Activated CD8-positive, alpha-beta memory T cell treated with anti-CD3 and anti-CD28 coated beads for 36 hours (primary cell): ENCODE measurements around the gene FHAD1. TPM values are rescaled to one million over a fixed set of nuclear protein-coding genes. Genes with fewer than 3 reads are reported as not detected.

Experiments used
- CTCF ChIA-PET: fragments of 350-600 bp; sonication (Branson Sonifier 250); formaldehyde crosslinking; loops from one replicate; lab custom pipeline; 2021; ENCODE audit warnings: antibody characterized with exemption; lab: Charles Lee
- POLR2A ChIA-PET: fragments of 350-600 bp; sonication (Branson Sonifier 250); formaldehyde crosslinking; loops from one replicate; lab custom pipeline; 2021; ENCODE audit warnings: antibody characterized with exemption; lab: Charles Lee
- total RNA-seq, 2 experiments: library from RNA; stranded (reverse); gene quantifications; one replicate each; pipeline ENCODE4 v1.2.3, GENCODE V29; 2021

The FHAD1 gene
- total RNA-seq, 2 experiments from 2014 or later, result 0.38 TPM; not detected in 1

- ChIA-PET CTCF (interaction anchor here (2.7 kb wide), 1 partner anchor 21 kb away, joined by 8 read pairs; no protein-coding TSS in a partner anchor), POLR2A (interaction anchor here (0.5 to 1.0 kb wide), 2 partner anchors 87 to 115 kb away, joined by 3 to 4 read pairs; no protein-coding TSS in a partner anchor)
These were observed 163.8 kb downstream of the FHAD1 start for GRCh38 chr1:15410884-15411245.

DNA sequence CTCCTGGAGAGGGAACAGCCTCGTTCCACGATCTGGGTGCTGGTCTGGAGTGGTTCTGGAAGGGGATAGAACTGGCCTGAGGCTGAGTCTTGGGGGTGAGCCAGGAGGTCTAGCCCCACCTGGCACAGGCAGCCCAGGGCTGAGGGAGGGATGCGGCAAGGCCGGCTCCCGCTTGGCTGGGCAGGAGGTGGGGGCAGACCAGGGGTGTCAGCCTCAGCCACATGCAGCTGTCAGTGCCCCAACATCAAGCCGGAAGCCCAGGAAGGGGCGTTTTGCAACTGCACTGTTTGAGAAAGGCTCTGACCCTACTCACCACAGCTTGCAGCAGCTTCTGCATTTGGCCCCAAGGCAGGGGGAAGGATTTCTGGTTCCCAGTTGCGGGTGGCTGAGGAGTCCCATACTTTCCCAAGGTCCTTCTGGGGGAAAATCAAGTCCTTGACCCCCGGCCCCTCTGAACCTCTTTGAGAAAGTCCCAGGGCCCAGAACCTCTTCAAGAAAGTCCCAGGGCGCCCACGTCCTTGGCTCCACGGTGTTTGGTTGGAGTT is 164.6 kb downstream of the FHAD1 start:
- CTCF ChIA-PET, result interaction anchor here (0.7 to 2.7 kb wide), 6 partner anchors 20 to 115 kb away, joined by 3 to 8 read pairs (median 4); partner anchors contain the start of gene DNAJC16
- POLR2A ChIA-PET, result interaction anchor here (0.6 to 1.6 kb wide), 2 partner anchors 20 to 25 kb away, joined by 3 read pairs; no protein-coding TSS in a partner anchor

DNA sequence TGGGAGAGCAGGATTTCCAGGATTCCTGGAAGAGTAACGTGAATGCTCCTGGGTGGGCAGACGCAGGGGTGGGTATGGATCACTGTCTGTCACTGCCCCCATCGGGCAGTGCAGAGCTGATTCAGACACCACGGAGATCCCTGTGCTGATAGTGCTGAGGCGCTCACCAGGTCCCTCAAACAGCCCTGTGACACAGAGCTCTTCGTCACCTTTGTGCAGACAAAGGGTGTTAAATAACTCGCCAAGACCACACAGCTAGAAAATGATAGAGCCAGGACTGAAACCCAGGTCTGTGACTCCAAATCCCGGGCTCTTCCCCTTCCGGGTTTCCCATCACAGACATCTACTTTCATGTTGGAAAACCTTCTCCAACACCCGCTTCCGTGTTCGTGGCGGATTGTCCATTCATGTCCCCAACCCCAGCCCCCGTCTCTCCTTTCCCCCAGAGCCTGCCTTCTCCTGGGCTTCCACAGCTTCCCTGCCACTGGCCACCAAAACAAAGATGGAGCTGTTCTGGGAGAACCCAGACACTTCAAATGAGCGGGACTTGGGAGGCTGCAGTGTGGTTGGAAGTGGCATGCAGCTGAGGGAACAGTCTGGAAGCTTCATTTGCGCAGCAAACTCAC is 165.3 kb downstream of the FHAD1 start:
- ChIA-PET POLR2A (interaction anchor here (1.6 kb wide), 1 partner anchor 19 kb away, joined by 3 read pairs; no protein-coding TSS in a partner anchor), CTCF (interaction anchor here (0.7 to 2.7 kb wide), 6 partner anchors 19 to 115 kb away, joined by 3 to 8 read pairs (median 4); partner anchors contain the start of gene DNAJC16)

GRCh38 chr1:15412843-15413242 is 165.8 kb downstream of the FHAD1 start:
- CTCF ChIA-PET, result interaction anchor here (0.7 to 2.7 kb wide), 6 partner anchors 19 to 114 kb away, joined by 3 to 8 read pairs (median 4); partner anchors contain the start of gene DNAJC16
- POLR2A ChIA-PET, result interaction anchor here (1.6 kb wide), 1 partner anchor 19 kb away, joined by 3 read pairs; no protein-coding TSS in a partner anchor

- POLR2A ChIA-PET, result no interaction called here
- CTCF ChIA-PET, result no interaction called here
These were observed 166.8 kb downstream of the FHAD1 start for GRCh38 chr1:15413563-15414444.

DNA sequence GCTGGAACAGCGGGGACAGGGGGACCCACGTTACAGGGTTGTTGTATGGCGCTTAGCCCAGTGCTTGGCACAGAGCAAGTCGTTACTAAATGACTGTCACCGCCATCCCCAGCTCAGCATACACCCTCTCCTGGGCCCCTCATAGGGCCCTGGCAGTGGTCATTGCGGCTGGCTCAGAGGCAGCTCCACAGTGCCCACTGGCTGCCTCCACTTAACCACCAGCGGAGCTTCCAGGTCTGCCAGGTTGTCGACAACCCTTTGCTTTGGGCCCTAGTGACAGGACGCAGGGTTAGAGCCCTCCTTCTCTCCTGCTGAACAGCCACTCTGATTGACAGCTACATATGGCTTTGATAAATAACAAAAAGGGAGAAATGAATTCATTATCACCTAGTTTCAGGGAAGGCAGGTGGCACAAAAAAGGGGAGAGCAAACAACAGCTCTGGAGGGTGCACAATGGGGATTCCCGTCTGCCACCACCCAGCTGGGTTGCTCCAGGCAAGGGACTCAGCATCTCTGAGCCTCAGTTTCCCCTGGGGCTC is 167.5 kb downstream of the FHAD1 start:
- CTCF ChIA-PET, result no interaction called here
- POLR2A ChIA-PET, result no interaction called here

DNA sequence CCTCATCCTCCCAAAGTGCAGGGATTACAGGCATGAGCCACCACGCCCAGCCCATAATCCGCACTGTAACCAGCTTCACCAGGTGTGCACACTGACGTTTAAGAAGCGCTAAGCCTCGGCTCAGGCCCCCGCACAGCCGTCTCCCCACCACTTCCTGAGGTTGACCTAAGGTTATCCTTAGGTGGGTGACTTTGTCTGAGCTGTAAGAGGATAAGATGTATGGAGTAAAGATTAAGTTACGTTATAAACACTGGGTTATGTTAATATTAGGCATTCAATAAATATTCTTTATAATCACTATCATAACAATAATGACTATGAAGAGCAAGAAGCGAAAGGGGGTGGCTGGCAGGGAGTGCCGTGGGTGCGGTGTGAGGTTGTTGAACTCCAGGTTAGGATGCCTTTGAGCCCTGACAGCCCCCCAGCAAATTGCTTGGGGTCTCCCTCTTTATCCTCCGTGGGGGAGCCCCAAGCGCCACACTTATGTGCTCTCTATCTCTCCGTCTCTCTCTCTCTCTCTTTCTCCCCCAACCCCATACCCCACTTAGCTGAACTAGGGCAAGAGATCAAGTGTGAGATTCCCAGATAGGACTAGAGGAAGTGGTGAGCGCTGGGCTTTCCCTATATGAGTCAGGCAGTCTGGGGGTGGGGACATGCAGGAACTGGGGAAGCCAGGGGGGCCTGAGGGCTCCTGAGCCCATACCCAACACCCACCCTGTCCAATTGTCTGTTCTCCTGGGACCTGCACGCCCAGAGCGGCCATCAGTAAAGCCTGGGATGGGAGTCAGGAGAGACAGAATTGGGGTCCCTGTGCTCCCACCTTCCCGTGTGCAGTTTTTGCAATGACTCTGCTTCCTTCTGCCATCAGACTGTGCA is 170.3 kb downstream of the FHAD1 start:
- ChIA-PET CTCF (interaction anchor here (1.9 kb wide), 2 partner anchors 14 to 113 kb away, joined by 4 to 9 read pairs; no protein-coding TSS in a partner anchor), POLR2A (no interaction called here)

DNA sequence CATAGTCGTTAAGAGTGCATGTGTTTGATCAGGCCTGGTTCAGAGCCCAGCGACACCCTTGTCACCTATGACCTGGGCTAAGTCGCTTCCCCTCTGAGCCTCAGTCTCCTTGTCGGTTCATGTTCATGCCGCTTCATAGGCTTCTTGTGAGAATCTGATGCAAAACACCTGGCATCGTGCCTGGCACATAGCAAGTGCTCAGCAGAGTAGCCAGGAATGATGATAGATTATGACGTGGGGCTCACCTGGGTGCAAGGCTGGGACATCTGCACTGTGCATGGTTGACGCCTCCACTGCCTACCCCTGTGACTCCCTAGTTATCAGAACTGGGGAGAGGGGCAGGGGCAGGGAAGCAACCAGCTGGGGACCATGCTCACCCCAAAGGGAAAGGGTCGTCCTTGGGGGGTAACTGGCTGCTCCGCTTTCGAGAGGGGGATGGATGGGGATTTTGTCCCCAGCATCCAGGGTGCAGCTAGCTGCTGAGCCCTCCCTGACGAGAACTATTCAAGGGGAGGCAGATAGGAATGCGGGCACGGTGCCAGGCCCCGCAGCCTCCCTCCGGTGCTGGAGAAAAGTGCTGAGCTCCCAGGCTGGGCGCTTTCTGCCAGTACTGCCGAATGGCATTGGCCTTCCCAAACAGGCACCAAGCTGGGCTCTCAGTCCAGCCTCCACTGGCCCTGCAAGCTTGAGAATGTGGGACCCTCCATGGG is 171.9 kb downstream of the FHAD1 start:
- CTCF ChIA-PET, result interaction anchor here (1.3 kb wide), 1 partner anchor 77 kb away, joined by 3 read pairs; no protein-coding TSS in a partner anchor
- POLR2A ChIA-PET, result no interaction called here

GRCh38 chr1:15420853-15421465 is 173.9 kb downstream of the FHAD1 start:
- ChIA-PET POLR2A (no interaction called here), CTCF (no interaction called here)

GRCh38 chr1:15422871-15423270 is 175.8 kb downstream of the FHAD1 start:
- POLR2A ChIA-PET, result no interaction called here
- CTCF ChIA-PET, result interaction anchor here (0.6 kb wide), 1 partner anchor 33 kb away, joined by 4 read pairs; no protein-coding TSS in a partner anchor

DNA sequence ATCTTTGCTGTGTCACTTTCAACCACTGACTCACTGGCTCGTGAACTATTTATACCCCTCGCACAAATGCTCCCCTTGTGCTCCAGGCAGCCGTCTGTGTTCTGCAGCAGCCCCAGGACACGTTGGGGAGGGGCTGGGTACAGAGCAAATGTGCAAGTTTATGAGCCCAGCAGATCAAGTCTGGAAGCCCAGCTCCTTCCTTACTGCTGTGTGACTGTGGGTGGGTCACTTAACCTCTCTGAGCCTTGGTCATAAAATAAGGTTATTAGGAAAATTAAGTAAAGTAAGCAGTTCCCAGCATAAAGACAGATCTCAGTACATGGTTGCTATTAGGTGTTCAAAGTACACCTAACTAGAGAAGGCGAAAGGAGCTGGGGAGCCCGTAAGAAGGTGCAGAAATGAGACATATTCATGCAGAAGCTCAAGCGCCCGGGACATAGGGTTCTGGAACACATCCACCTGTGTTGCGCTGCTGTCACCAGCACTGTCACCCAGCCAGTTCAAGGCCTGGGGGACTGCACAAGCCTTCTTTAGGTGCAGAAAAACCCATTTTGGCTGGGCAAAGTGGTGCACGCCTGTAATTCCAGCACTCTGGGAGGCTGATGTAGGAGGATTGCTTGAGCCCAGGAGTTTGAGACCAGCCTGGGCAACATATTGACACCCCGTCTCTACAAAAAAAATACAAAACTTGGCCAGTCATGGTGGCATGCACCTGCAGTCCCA is 176.5 kb downstream of the FHAD1 start:
- ChIA-PET CTCF (interaction anchor here (0.6 kb wide), 1 partner anchor 33 kb away, joined by 4 read pairs; no protein-coding TSS in a partner anchor), POLR2A (interaction anchor here (0.6 kb wide), 1 partner anchor 172 kb away, joined by 4 read pairs; no protein-coding TSS in a partner anchor)

DNA sequence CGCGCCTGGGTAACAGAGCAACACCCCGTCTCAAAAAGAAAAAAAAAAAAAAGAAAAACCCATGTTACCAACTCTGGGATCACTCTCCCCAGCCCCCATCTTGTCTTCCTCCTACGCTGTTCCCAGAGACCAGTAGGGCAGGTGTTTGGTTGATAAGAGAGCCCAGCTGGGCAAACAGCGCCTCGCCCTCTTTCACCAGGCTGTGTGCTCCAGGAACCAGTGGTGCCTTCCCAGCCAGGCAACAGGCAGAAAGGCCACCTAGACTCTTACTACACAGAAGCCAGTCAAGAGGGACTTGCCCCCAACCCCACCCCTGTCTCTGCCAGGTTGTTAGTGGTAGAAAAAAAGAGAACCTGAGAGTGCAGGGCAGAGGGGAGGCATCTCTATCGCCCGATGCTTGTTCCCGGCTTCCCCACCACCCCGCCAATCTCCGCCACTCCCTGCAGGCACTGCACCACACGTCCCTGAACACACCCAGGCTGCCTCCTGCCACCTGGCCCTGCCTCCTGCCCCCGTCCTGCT is 177.2 kb downstream of the FHAD1 start:
- POLR2A ChIA-PET, result interaction anchor here (0.6 to 0.7 kb wide), 2 partner anchors 113 to 173 kb away, joined by 4 to 5 read pairs; no protein-coding TSS in a partner anchor

DNA sequence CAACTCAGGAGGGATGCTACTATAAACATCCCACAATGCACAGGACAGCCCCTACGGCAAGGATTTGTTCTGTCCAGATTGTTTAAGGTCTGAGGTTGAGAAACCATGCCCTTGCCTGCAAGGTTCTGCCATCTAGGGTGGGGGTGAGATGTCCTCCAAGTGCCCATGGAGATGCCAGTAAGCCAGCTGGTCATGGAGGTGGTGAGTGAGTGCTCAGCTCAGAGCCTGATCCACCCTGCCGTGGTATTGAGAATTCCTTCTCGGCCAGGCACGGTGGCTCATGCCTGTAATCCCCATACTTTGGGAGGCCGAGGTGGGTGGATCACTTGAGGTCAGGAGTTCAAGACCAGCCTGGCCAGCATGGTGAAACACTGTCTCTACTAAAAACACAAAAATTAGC is 178.0 kb downstream of the FHAD1 start:
- CTCF ChIA-PET, result interaction anchor here (1.1 to 1.7 kb wide), 2 partner anchors 101 to 120 kb away, joined by 3 to 5 read pairs; no protein-coding TSS in a partner anchor
- POLR2A ChIA-PET, result no interaction called here

More for the DNA sequence above, 177.2 kb downstream of the FHAD1 start:
- CTCF ChIA-PET, result no interaction called here

DNA sequence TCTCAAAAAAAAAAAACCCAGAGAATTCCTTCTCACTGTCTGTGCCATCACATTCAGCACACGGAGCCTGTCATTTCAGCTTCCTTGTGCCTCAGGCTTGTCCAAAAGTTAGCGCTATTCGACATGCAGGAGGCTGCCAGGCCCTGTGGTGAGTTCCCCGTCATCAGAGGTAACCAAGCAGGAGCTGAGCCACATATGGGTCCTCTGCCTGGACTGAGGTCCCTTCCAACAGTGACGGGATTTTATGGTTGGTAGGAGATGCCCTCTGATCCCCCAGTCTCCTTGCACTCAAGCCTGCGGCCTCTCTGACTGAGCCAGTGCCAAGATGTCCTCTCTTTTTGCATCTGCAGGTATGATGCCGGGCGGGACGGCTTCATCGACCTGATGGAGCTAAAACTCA is 178.5 kb downstream of the FHAD1 start:
- ChIA-PET CTCF (interaction anchor here (1.1 to 1.7 kb wide), 3 partner anchors 83 to 120 kb away, joined by 3 to 5 read pairs (median 3); no protein-coding TSS in a partner anchor), POLR2A (no interaction called here)

DNA sequence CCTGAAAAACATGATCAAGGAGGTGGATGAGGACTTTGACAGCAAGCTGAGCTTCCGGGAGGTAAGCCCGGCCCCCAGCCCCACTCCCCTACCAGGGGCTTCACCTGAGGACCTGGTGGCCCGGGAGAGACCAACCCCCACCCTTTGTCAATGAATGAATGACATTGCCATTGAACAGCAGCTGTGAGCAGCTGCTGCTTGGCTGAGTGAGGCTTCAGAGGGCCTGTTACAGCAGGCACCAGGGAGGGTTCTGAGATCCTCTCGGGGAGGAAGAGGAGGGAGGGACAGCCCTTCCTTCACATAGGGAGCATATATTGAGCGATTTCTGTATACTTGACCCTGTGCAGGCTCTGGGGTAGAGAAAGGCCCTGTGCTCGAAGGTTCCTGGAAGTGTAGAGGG is 178.9 kb downstream of the FHAD1 start:
- POLR2A ChIA-PET, result no interaction called here
- CTCF ChIA-PET, result interaction anchor here (1.1 to 1.7 kb wide), 3 partner anchors 84 to 121 kb away, joined by 3 to 5 read pairs (median 3); no protein-coding TSS in a partner anchor
